Upper lobe of left lung (tissue), 6 donors: ENCODE data around the gene TEX13A. TPM values are rescaled to one million over a fixed set of nuclear protein-coding genes. Genes with fewer than 3 reads are reported as not detected.

Source experiments
- ATAC-seq, 2 donors: fragments of 200-7000 bp; cut with Tn5 transposase; one replicate each; pipeline ENCODE4 v1.9.1; 2022; ENCODE audit warnings: mild to moderate bottlenecking in 2 of 2, moderate library complexity in 2 of 2; ENCODE audit not compliant: low FRiP score in 2 of 2
- DNase-seq, 2 donors: peaks; one replicate each; pipeline ENCODE4 v3.0.0-alpha.2; 2019 to 2020
- H3K27ac ChIP-seq, 4 donors: fragments of 200-600 bp; sonication (generic); one replicate each; pipeline ENCODE4 v1.5.1; 2016 to 2019
- H3K27me3 ChIP-seq, 4 donors: fragments of 200-600 bp; sonication (generic); one replicate each; pipeline ENCODE4 v1.5.1; 2017 to 2019
- H3K36me3 ChIP-seq, 4 donors: fragments of 200-600 bp; sonication (generic); one replicate each; pipeline ENCODE4 v1.5.1; 2016 to 2019
- H3K4me1 ChIP-seq, 4 donors: fragments of 200-600 bp; sonication (generic); one replicate each; pipeline ENCODE4 v1.5.1; 2018 to 2019
- H3K4me3 ChIP-seq, 4 donors: fragments of 200-600 bp; sonication (generic); one replicate each; pipeline ENCODE4 v1.5.1; 2017 to 2019; ENCODE audit warnings: mild to moderate bottlenecking in 2 of 4, moderate library complexity in 1 of 4
- H3K9me3 ChIP-seq, 4 donors: fragments of 200-600 bp; sonication (generic); one replicate each; pipeline ENCODE4 v1.5.1; 2018 to 2019
- CTCF ChIP-seq, 6 experiments: fragments of 450-650 bp in 4 of 6; fragments of 200-600 bp in 2 of 6; sonication (generic) in 2 of 6; IDR thresholded peaks; one replicate each; pipeline ENCODE4 v1.5.1; 2016 to 2019; ENCODE audit warnings: antibody characterized with exemption in 6 of 6
- EP300 ChIP-seq, 4 donors: sonication (generic); formaldehyde crosslinking; IDR thresholded peaks; one replicate each; pipeline ENCODE4 v1.5.1; 2017; ENCODE audit warnings: antibody characterized with exemption in 4 of 4, control low read depth in 2 of 4
- POLR2A ChIP-seq, 4 donors: fragments of 450-650 bp; IDR thresholded peaks; one replicate each; pipeline ENCODE4 v1.5.1; 2016 to 2017; ENCODE audit warnings: antibody characterized with exemption in 4 of 4, mild to moderate bottlenecking in 2 of 4
- POLR2AphosphoS5 ChIP-seq, 2 donors: sonication (generic); formaldehyde crosslinking; IDR thresholded peaks; one replicate each; pipeline ENCODE4 v1.5.1; 2017; ENCODE audit warnings: antibody characterized with exemption in 2 of 2
- WGBS, 2 donors: methylation state at CpG; one replicate each; pipeline ENCODE4 v1.1.5; 2017 to 2018; 5-methylcytosine and 5-hydroxymethylcytosine counted together
- total RNA-seq, 6 donors: library from RNA; depleted of rRNA in 4 of 6; stranded (reverse); fragments of >200 nt in 4 of 6; gene quantifications; one replicate each; pipeline versions ENCODE4 v1.1.0 to v1.2.1, GENCODE V29; 2016 to 2021
- donor health status: DM: no; HTN: no; CAD: no; lungs with moderate emphysema.
- donor health status: DM: no; HTN: yes; CAD: no; lungs with severe emphysema.

Gene TEX13A
- total RNA-seq, 6 donors from 2014 or later: not detected

GRCh38 chrX:105189093-105189492, 31.4 kb downstream of the TEX13A start:
- no peak for ATAC-seq
- H3K36me3 ChIP-seq: no peaks in the 10 kb centered on the region

GRCh38 chrX:105179644-105180043, 40.9 kb downstream of the TEX13A start:
- no peak overlapping the region for H3K4me3 ChIP-seq
- H3K36me3 ChIP-seq: no peaks in the 10 kb centered on the region
- no peaks in the 10 kb centered on the region for H3K27me3 ChIP-seq
- no peaks in the 10 kb centered on the region for H3K4me1 ChIP-seq
- TF ChIP-seq POLR2AphosphoS5 (IDR thresholded peaks at IDR 0.05) (no peak), POLR2A (IDR thresholded peaks at IDR 0.05) (no peak), CTCF (IDR thresholded peaks at IDR 0.05) (no peak), EP300 (IDR thresholded peaks at IDR 0.05) (no peak)
- peaks cover 0 to 4% (median 0%) of the 10 kb centered on the region in 4 donors for H3K9me3 ChIP-seq
- ATAC-seq (no peak), DNase-seq (no peak)
- H3K27ac ChIP-seq: no peak overlapping the region
- WGBS, 2 donors: 79 to 100% methylated on average over 3 of the region's 3 CpGs

More at GRCh38 chrX:105189093-105189492, 31.4 kb downstream of the TEX13A start:
- WGBS, 2 donors: 81 to 93% methylated on average over 7 to 8 of the region's 8 CpGs
- H3K27me3 ChIP-seq: no peaks in the 10 kb centered on the region
- TF ChIP-seq POLR2AphosphoS5 (IDR thresholded peaks at IDR 0.05) (no peak), EP300 (IDR thresholded peaks at IDR 0.05) (no peak)
- no peak overlapping the region for H3K4me3 ChIP-seq
- DNase-seq: no peak
- H3K27ac ChIP-seq: no peak overlapping the region
- no peaks in the 10 kb centered on the region for H3K4me1 ChIP-seq
- no peaks in the 10 kb centered on the region for H3K9me3 ChIP-seq

GRCh38 chrX:105173071-105173470, 47.4 kb downstream of the TEX13A start:
- H3K36me3 ChIP-seq: no peaks in the 10 kb centered on the region
- no peaks in the 10 kb centered on the region for H3K27me3 ChIP-seq
- H3K9me3 ChIP-seq: no peaks in the 10 kb centered on the region
- no peaks in the 10 kb centered on the region for H3K4me1 ChIP-seq
- DNase-seq: no peak
- no peak for TF ChIP-seq CTCF (IDR thresholded peaks at IDR 0.05)
- no peak for TF ChIP-seq POLR2AphosphoS5 (IDR thresholded peaks at IDR 0.05)
- TF ChIP-seq EP300 (IDR thresholded peaks at IDR 0.05): no peak
- no peak for TF ChIP-seq POLR2A (IDR thresholded peaks at IDR 0.05)
- WGBS, 2 donors: 91 to 92% methylated on average over 4 of the region's 4 CpGs
- H3K27ac ChIP-seq: no peak overlapping the region
- ATAC-seq: no peak
- H3K4me3 ChIP-seq: no peak overlapping the region
